ENCODE data around the gene NUDT7. TPM values are rescaled to one million over a fixed set of nuclear protein-coding genes. Genes with fewer than 3 reads are reported as not detected.

Gene NUDT7
- total RNA-seq, 2 donors from 2014 or later: 2.7 to 14.6 TPM

GRCh38 chr16:77721752-77722308 is 484 bp upstream of the NUDT7 start:
- Histone ChIP-seq H3K4me3 (peak overlapping the region; percentile 74), H3K4me1 (ENCODE audit: control insufficient read depth in 1 of 2, low read depth in 2 of 2) (peaks cover 0 to 12% of the 10 kb centered on the region in 2 donors), H3K27ac (no peak overlapping the region), H3K9me3 (no peaks in the 10 kb centered on the region), H3K27me3 (replicated peaks; ENCODE audit: insufficient read depth) (no peaks in the 10 kb centered on the region), H3K36me3 (no peaks in the 10 kb centered on the region)
- TF ChIP-seq, protein P1, sequence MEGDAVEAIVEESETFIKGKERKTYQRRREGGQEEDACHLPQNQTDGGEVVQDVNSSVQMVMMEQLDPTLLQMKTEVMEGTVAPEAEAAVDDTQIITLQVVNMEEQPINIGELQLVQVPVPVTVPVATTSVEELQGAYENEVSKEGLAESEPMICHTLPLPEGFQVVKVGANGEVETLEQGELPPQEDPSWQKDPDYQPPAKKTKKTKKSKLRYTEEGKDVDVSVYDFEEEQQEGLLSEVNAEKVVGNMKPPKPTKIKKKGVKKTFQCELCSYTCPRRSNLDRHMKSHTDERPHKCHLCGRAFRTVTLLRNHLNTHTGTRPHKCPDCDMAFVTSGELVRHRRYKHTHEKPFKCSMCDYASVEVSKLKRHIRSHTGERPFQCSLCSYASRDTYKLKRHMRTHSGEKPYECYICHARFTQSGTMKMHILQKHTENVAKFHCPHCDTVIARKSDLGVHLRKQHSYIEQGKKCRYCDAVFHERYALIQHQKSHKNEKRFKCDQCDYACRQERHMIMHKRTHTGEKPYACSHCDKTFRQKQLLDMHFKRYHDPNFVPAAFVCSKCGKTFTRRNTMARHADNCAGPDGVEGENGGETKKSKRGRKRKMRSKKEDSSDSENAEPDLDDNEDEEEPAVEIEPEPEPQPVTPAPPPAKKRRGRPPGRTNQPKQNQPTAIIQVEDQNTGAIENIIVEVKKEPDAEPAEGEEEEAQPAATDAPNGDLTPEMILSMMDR (IDR thresholded peaks at IDR 0.05): no peak
- no peak for ATAC-seq (ENCODE audit: insufficient number of reproducible peaks, low FRiP score, low read depth)
- no peak for DNase-seq (ENCODE audit: low spot score)

- ATAC-seq (ENCODE audit: insufficient number of reproducible peaks, low FRiP score, low read depth): peak; percentile 5
Measured at GRCh38 chr16:77723108-77723514, 797 bp downstream of the NUDT7 start.

GRCh38 chr16:77724174-77724573 is 1.9 kb downstream of the NUDT7 start:
- ATAC-seq (ENCODE audit: insufficient number of reproducible peaks, low FRiP score, low read depth): no peak
- H3K4me3 ChIP-seq: no peak overlapping the region
- H3K27ac ChIP-seq: no peak overlapping the region
- no peaks in the 10 kb centered on the region for H3K9me3 ChIP-seq
- TF ChIP-seq, protein P1 (IDR thresholded peaks at IDR 0.05): no peak
- no peak for DNase-seq (ENCODE audit: low spot score)
- no peaks in the 10 kb centered on the region for H3K36me3 ChIP-seq
- peaks cover 0 to 12% of the 10 kb centered on the region in 2 donors for H3K4me1 ChIP-seq (ENCODE audit: control insufficient read depth in 1 of 2, low read depth in 2 of 2)
- no peaks in the 10 kb centered on the region for H3K27me3 ChIP-seq (replicated peaks; ENCODE audit: insufficient read depth)

More at GRCh38 chr16:77723108-77723514, 797 bp downstream of the NUDT7 start:
- peaks cover 0 to 12% of the 10 kb centered on the region in 2 donors for H3K4me1 ChIP-seq (ENCODE audit: control insufficient read depth in 1 of 2, low read depth in 2 of 2)
- TF ChIP-seq, protein P1 (IDR thresholded peaks at IDR 0.05): no peak
- H3K27ac ChIP-seq: peak overlapping the region; percentile 73 to 86
- H3K36me3 ChIP-seq: no peaks in the 10 kb centered on the region
- H3K27me3 ChIP-seq (replicated peaks; ENCODE audit: insufficient read depth): no peaks in the 10 kb centered on the region
- H3K4me3 ChIP-seq: peak overlapping the region; percentile 74
- no peaks in the 10 kb centered on the region for H3K9me3 ChIP-seq
- no peak for DNase-seq (ENCODE audit: low spot score)

GRCh38 chr16:77729951-77730350 is 7.6 kb downstream of the NUDT7 start:
- no peak overlapping the region for H3K27ac ChIP-seq

DNA sequence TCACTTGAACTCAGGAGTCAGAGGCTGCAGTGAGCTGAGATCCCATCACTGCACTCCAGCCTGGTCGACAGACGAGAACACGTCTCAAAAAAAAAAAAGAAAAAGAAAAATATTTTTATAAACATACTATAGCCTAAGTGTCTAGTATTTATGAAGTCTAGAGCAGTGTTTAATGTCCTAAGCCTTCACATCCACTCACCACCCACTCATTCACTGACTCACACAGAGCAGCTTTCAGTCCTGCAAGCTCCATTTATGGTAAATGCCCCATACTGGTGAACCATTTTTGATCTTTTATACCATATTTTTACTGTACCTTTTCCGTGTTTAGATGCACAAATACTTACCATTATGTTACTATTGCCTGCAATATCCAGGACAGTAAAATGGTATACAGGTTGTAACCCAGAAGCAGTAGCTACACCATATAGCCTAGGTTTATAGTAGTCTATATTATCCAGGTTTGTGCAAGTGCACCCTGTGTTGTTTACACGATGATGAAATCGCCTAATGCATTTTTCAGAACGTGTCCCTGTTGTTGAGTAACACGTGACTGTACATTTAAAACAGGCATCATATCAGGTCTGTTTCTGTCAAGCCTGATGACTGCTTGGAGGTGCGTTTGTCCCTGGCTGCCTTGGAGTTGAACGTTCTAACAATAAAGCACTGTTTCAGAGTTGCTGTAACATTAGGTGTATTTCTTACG is 10.1 kb downstream of the NUDT7 start:
- no peak overlapping the region for H3K4me3 ChIP-seq
- DNase-seq (ENCODE audit: low spot score) (no peak), ATAC-seq (ENCODE audit: insufficient number of reproducible peaks, low FRiP score, low read depth) (no peak)
- H3K27ac ChIP-seq: no peak overlapping the region
- H3K36me3 ChIP-seq: no peaks in the 10 kb centered on the region
- H3K9me3 ChIP-seq: no peaks in the 10 kb centered on the region
- TF ChIP-seq, protein P1 (IDR thresholded peaks at IDR 0.05): no peak
- no peaks in the 10 kb centered on the region for H3K4me1 ChIP-seq (ENCODE audit: control insufficient read depth in 1 of 2, low read depth in 2 of 2)
- H3K27me3 ChIP-seq (replicated peaks; ENCODE audit: insufficient read depth): no peaks in the 10 kb centered on the region

More at GRCh38 chr16:77729951-77730350, 7.6 kb downstream of the NUDT7 start:
- ATAC-seq (ENCODE audit: insufficient number of reproducible peaks, low FRiP score, low read depth) (no peak), DNase-seq (ENCODE audit: low spot score) (no peak)
- TF ChIP-seq, protein P1 (IDR thresholded peaks at IDR 0.05): no peak
- Histone ChIP-seq H3K9me3 (no peaks in the 10 kb centered on the region), H3K4me3 (no peak overlapping the region), H3K27me3 (replicated peaks; ENCODE audit: insufficient read depth) (no peaks in the 10 kb centered on the region), H3K36me3 (no peaks in the 10 kb centered on the region), H3K4me1 (ENCODE audit: control insufficient read depth in 1 of 2, low read depth in 2 of 2) (no peaks in the 10 kb centered on the region)

All from thoracic aorta (tissue), 2 donors.